Nephron progenitor cell (in vitro differentiated cells): ENCODE measurements around the gene MRFAP1L1.
A peak's percentile ranks its signal among the peaks of the same experiment; 100 is the strongest.

Experiments
- DNase-seq: peaks from one replicate; pipeline ENCODE4 v3.0.0; 2021
- H3K27ac Mint-ChIP-seq: 2 replicates; pipeline ENCODE4 v1.8.0; 2021; ENCODE audit warnings: mild to moderate bottlenecking, moderate library complexity, mixed read lengths
- H3K27me3 Mint-ChIP-seq: 2 replicates; pipeline ENCODE4 v1.8.0; 2021; ENCODE audit warnings: mild to moderate bottlenecking, low read depth, mixed read lengths; ENCODE audit not compliant: poor library complexity
- H3K36me3 Mint-ChIP-seq: 2 replicates; pipeline ENCODE4 v1.8.0; 2021; ENCODE audit warnings: low read depth, mixed read lengths
- H3K4me1 Mint-ChIP-seq: 2 replicates; pipeline ENCODE4 v1.8.0; 2021; ENCODE audit warnings: mixed read lengths
- H3K4me3 Mint-ChIP-seq: 2 replicates; pipeline ENCODE4 v1.8.0; 2021; ENCODE audit warnings: mild to moderate bottlenecking, moderate library complexity, mixed read lengths
- H3K9me3 Mint-ChIP-seq: 2 replicates; pipeline ENCODE4 v1.8.0; 2021; ENCODE audit warnings: mild to moderate bottlenecking, moderate library complexity, mixed read lengths
- CTCF ChIP-seq: fragments of 200-600 bp; sonication (generic); IDR thresholded peaks from 2 replicates; pipeline ENCODE4 v1.5.0; 2021; ENCODE audit warnings: antibody characterized with exemption

MRFAP1L1 gene

GRCh38 chr4:6714954-6715353, 5.3 kb upstream of the MRFAP1L1 start:
- Mint-ChIP-seq H3K27me3 (peaks cover 46% of the 10 kb centered on the region), H3K4me1 (peaks cover 30% of the 10 kb centered on the region), H3K27ac (no peak overlapping the region), H3K9me3 (peaks cover 44% of the 10 kb centered on the region), H3K4me3 (peak overlapping the region; percentile 42), H3K36me3 (peaks cover 14% of the 10 kb centered on the region)
- no peak for DNase-seq
- no peak for TF ChIP-seq CTCF

- no peak overlapping the region for H3K27ac Mint-ChIP-seq
- no peak for TF ChIP-seq CTCF
- no peak for DNase-seq
- peaks cover 43% of the 10 kb centered on the region for H3K27me3 Mint-ChIP-seq
- peaks cover 82% of the 10 kb centered on the region for H3K9me3 Mint-ChIP-seq
- peaks cover 37% of the 10 kb centered on the region for H3K4me1 Mint-ChIP-seq
- H3K36me3 Mint-ChIP-seq: peaks cover 47% of the 10 kb centered on the region
- H3K4me3 Mint-ChIP-seq: no peak overlapping the region
These were observed 1.3 kb upstream of the MRFAP1L1 start for GRCh38 chr4:6710996-6711395.

GRCh38 chr4:6710282-6710681, 617 bp upstream of the MRFAP1L1 start:
- no peak for TF ChIP-seq CTCF
- Mint-ChIP-seq H3K36me3 (peaks cover 54% of the 10 kb centered on the region), H3K9me3 (peaks cover 83% of the 10 kb centered on the region), H3K27me3 (peaks cover 40% of the 10 kb centered on the region), H3K4me3 (peak overlapping the region; percentile 98), H3K27ac (no peak overlapping the region), H3K4me1 (peaks cover 32% of the 10 kb centered on the region)
- no peak for DNase-seq

GRCh38 chr4:6706173-6706572, 3.5 kb downstream of the MRFAP1L1 start:
- no peak for TF ChIP-seq CTCF
- Mint-ChIP-seq H3K27ac (no peak overlapping the region), H3K4me3 (no peak overlapping the region), H3K36me3 (peaks cover 93% of the 10 kb centered on the region), H3K27me3 (peaks cover 14% of the 10 kb centered on the region), H3K4me1 (peaks cover 32% of the 10 kb centered on the region), H3K9me3 (peaks cover 96% of the 10 kb centered on the region)
- no peak for DNase-seq

GRCh38 chr4:6705646-6706045, 4.0 kb downstream of the MRFAP1L1 start:
- H3K9me3 Mint-ChIP-seq: peaks cover 91% of the 10 kb centered on the region
- no peak overlapping the region for H3K27ac Mint-ChIP-seq
- H3K4me1 Mint-ChIP-seq: peaks cover 32% of the 10 kb centered on the region
- H3K27me3 Mint-ChIP-seq: peaks cover 9% of the 10 kb centered on the region
- DNase-seq: no peak
- H3K36me3 Mint-ChIP-seq: peaks cover 91% of the 10 kb centered on the region
- TF ChIP-seq CTCF: no peak
- no peak overlapping the region for H3K4me3 Mint-ChIP-seq

GRCh38 chr4:6703786-6704185, 5.9 kb downstream of the MRFAP1L1 start:
- Mint-ChIP-seq H3K4me3 (no peak overlapping the region), H3K27ac (no peak overlapping the region), H3K9me3 (peaks cover 75% of the 10 kb centered on the region), H3K36me3 (peaks cover 95% of the 10 kb centered on the region), H3K27me3 (peaks cover 8% of the 10 kb centered on the region), H3K4me1 (peaks cover 17% of the 10 kb centered on the region)
- no peak for TF ChIP-seq CTCF
- no peak for DNase-seq
